T-cell (primary cell): Measurements from ENCODE around the gene PIK3R6. TPM values are rescaled to one million over a fixed set of nuclear protein-coding genes. Genes with fewer than 3 reads are reported as not detected.
"Not testable (repeated sequence)": the region's sequence is repeated elsewhere in the genome, so short reads cannot be mapped to it uniquely, and the experiment has no call there.

Experiments used
- ATAC-seq, 4 experiments: fragments of 200-7000 bp in 3 of 4; fragments of 150-1000 bp in 1 of 4; cut with Tn5 transposase; replicated peaks in 1 of 4; 1 replicate in 3 of 4; 2 replicates in 1 of 4; pipeline ENCODE4 v1.10.0; 2021; ENCODE audit warnings: moderate library complexity in 3 of 4, mild to moderate bottlenecking in 2 of 4, moderate number of reproducible peaks in 1 of 4
- CTCF ChIA-PET, 2 donors: fragments of 300-600 bp; sonication (Branson Sonifier 250); formaldehyde crosslinking; loops; one replicate each; lab custom pipeline; 2022; ENCODE audit warnings: antibody characterized with exemption in 2 of 2; lab: Charles Lee
- POLR2A ChIA-PET, 2 donors: fragments of 300-600 bp; sonication (Branson Sonifier 250); formaldehyde crosslinking; loops; one replicate each; lab custom pipeline; 2022; ENCODE audit warnings: antibody characterized with exemption in 2 of 2; lab: Charles Lee
- DNase-seq, 35 experiments: peaks; one replicate each; pipeline versions ENCODE4 v3.0.0 to v3.0.0-alpha.2; 2013 to 2023
- H3K27ac ChIP-seq: one replicate; pipeline ENCODE4 v1.5.1; 2013; ENCODE audit warnings: low read length
- H3K27me3 ChIP-seq, 2 experiments: replicated peaks in 1 of 2; 1 replicate in 1 of 2; 2 replicates in 1 of 2; pipeline versions ENCODE4 v1.6.1 to v1.7.0; 2013; ENCODE audit warnings: low read length in 1 of 2, mixed read lengths in 1 of 2; ENCODE audit not compliant: control insufficient read depth in 2 of 2, insufficient read depth in 2 of 2; ENCODE audit errors: extremely low read depth in 1 of 2
- H3K36me3 ChIP-seq, 2 donors: 1 replicate in 1 of 2; 2 replicates in 1 of 2; pipeline versions ENCODE4 v1.6.1 to v1.7.0; 2013; ENCODE audit warnings: low read length in 1 of 2; ENCODE audit not compliant: control insufficient read depth in 2 of 2, insufficient read depth in 1 of 2; ENCODE audit errors: extremely low read depth in 1 of 2
- H3K4me1 ChIP-seq, 2 experiments: 1 replicate in 1 of 2; 2 replicates in 1 of 2; pipeline versions ENCODE4 v1.6.1 to v1.7.0; 2013; ENCODE audit warnings: low read length in 2 of 2, mixed read lengths in 1 of 2; ENCODE audit not compliant: insufficient read depth in 2 of 2, control insufficient read depth in 1 of 2; ENCODE audit errors: extremely low read depth in 1 of 2
- H3K4me3 ChIP-seq, 2 donors: 1 replicate in 1 of 2; 2 replicates in 1 of 2; pipeline versions ENCODE4 v1.5.1 to v1.7.0; 2013; ENCODE audit warnings: mild to moderate bottlenecking in 2 of 2, low read length in 1 of 2, moderate library complexity in 1 of 2; ENCODE audit not compliant: control insufficient read depth in 1 of 2; ENCODE audit errors: extremely low read depth in 1 of 2
- H3K9me3 ChIP-seq: 2 replicates; pipeline ENCODE4 v1.7.0; 2013
- H3K27ac Mint-ChIP-seq, 2 donors: one replicate each; pipeline ENCODE4 v1.8.0; 2020 to 2021; ENCODE audit warnings: mild to moderate bottlenecking in 2 of 2, mixed read lengths in 2 of 2
- H3K27me3 Mint-ChIP-seq, 2 donors: one replicate each; pipeline ENCODE4 v1.8.0; 2021 to 2022; ENCODE audit warnings: mixed read lengths in 2 of 2
- H3K36me3 Mint-ChIP-seq: one replicate; pipeline ENCODE4 v1.8.0; 2021; ENCODE audit warnings: mixed read lengths
- H3K4me1 Mint-ChIP-seq, 3 donors: one replicate each; pipeline ENCODE4 v1.8.0; 2020 to 2022; ENCODE audit warnings: mixed read lengths in 3 of 3, mild to moderate bottlenecking in 1 of 3
- H3K4me3 Mint-ChIP-seq, 3 donors: one replicate each; pipeline ENCODE4 v1.8.0; 2020 to 2022; ENCODE audit warnings: mild to moderate bottlenecking in 3 of 3, mixed read lengths in 3 of 3, moderate library complexity in 3 of 3
- H3K9me3 Mint-ChIP-seq, 3 donors: one replicate each; pipeline ENCODE4 v1.8.0; 2020 to 2022; ENCODE audit warnings: mixed read lengths in 3 of 3
- WGBS: methylation state at CpG from one replicate; pipeline ENCODE4 v1.1.5; 2013; ENCODE audit warnings: missing lambda C conversion rate; ENCODE audit not compliant: insufficient coverage; 5-methylcytosine and 5-hydroxymethylcytosine counted together
- total RNA-seq, 35 experiments: library from RNA in 6 of 35; stranded (reverse) in 6 of 35; fragments of 120-200 nt in 1 of 35; gene quantifications; one replicate each; pipeline versions ENCODE4 v1.2.1 to v1.2.4 and lab custom pipeline; 2013 to 2026

Gene PIK3R6
- total RNA-seq, 5 donors from 2014 or later (not counting 1 experiment from before 2014, with no cell fraction given) = 0.53 to 1.4 (median 0.72) TPM

DNA sequence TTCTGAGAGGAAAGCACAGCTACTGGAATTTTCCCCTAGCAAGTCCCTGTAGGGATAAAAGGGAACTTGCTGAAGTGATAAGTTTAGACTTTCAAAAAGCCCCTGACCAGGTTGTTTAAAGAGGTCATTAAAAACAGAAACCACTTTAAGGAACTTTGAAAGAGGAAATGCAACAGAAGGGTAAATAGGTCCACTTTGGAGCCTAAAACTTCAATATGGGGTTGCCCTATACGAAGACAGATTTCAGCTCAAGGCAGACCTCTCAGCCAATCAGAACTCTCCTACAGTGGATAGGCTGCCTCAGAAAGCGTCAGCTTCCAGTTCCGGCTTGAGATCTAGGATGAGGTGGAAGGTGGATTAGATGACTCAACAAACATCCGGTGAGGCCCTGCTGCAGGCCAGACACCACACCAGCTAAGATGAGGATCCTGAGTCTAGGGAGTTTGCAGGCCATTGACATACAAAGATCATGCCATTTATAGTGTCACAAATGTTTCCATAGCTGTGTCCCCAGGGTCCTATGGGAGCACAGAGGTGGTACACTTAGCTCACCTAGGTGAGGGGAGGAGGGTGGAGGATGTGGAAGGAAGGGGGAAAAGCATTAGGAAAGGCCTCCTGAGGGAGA is 60.4 kb downstream of the PIK3R6 start:
- POLR2A ChIA-PET = no interaction called here
- no CpG with 5 or more reads among the region's 4 CpGs for WGBS

DNA sequence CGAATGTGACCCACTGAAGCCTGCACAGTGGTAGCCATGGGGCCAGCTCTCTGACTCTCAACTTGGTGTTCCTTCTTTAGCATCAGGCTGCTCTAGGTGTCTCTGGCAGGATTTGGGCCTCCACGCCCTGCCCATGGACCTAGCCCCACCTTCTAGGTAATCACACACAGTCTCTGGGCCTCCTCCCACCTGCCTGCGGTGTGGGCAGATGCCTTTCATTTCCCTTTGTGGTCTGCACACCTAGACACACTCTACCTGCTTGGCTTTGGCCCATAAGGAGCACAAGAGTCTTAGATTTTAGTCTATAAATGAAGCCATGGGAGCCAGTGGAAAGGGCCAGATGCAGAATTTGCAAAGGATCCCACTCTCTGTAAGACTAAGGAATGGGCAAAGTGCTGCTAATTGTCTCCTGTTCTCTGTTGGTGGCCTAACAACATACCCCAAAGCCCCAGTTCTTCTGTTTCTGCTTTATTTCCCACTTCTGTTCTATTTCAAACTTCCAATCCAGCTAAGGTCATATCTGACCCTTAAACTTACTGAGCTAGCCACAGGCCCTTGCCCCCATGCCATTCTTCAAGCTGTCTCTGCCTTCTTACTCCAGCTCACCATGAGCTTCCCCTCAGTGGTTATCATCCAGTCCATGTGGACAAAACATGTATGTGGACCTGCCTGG is 61.1 kb downstream of the PIK3R6 start:
- peaks cover 0 to 4% of the 10 kb centered on the region in 2 experiments for H3K4me1 ChIP-seq
- ATAC-seq (no peak), DNase-seq (no peak)
- no peak overlapping the region for H3K27ac ChIP-seq
- H3K4me3 ChIP-seq = no peak overlapping the region
- H3K4me3 Mint-ChIP-seq = no peak overlapping the region
- peaks cover 22% of the 10 kb centered on the region for H3K36me3 Mint-ChIP-seq
- H3K27ac Mint-ChIP-seq = peak overlapping the region in 1 of 2 donors; percentile 51
- H3K9me3 Mint-ChIP-seq = peaks cover 4 to 20% (median 11%) of the 10 kb centered on the region in 3 donors
- H3K4me1 Mint-ChIP-seq = peaks cover 0 to 14% (median 7%) of the 10 kb centered on the region in 3 donors
- H3K36me3 ChIP-seq = no peaks in the 10 kb centered on the region
- H3K27me3 ChIP-seq = peaks cover 0 to 9% of the 10 kb centered on the region in 2 experiments
- ChIA-PET POLR2A (no interaction called here), CTCF (no interaction called here)
- no peaks in the 10 kb centered on the region for H3K9me3 ChIP-seq
- WGBS = 78% methylated on average over 3 of the region's 3 CpGs
- H3K27me3 Mint-ChIP-seq = peaks cover 0 to 7% of the 10 kb centered on the region in 2 donors

More for the DNA sequence above, 60.4 kb downstream of the PIK3R6 start:
- Histone ChIP-seq H3K4me1 (peaks cover 0 to 4% of the 10 kb centered on the region in 2 experiments), H3K9me3 (no peaks in the 10 kb centered on the region), H3K36me3 (no peaks in the 10 kb centered on the region), H3K4me3 (no peak overlapping the region), H3K27ac (no peak overlapping the region), H3K27me3 (peaks cover 0 to 9% of the 10 kb centered on the region in 2 experiments)
- Mint-ChIP-seq H3K27me3 (peaks cover 0 to 7% of the 10 kb centered on the region in 2 donors), H3K27ac (peak overlapping the region in 1 of 2 donors; percentile 51), H3K4me3 (no peak overlapping the region), H3K36me3 (peaks cover 29% of the 10 kb centered on the region), H3K4me1 (peaks cover 0 to 14% (median 7%) of the 10 kb centered on the region in 3 donors), H3K9me3 (peaks cover 4 to 26% (median 17%) of the 10 kb centered on the region in 3 donors)
- DNase-seq = peak in 2 of 35 experiments; percentile 7 to 35
- CTCF ChIA-PET = no interaction called here
- ATAC-seq = no peak

DNA sequence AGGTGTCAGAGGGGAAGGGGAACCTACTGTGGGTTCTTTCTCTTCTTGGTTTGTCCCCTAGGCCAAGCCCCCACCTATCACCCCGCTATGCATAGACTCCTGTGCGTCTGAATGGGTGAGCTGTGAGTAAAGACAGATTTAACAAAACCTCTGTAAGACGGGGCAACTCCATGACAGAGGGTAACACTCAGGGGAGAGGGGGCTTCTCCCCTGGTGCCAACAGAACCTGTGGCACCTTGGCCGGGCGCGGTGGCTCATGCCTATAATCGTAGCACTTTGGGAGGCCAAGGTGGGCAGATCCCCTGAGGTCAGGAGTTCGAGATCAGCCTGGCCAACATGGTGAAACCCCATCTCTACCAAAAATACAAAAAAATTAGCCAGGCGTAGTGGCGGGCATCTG is 62.1 kb downstream of the PIK3R6 start:
- H3K4me1 ChIP-seq, DNase-seq, H3K4me3 Mint-ChIP-seq, H3K27me3 ChIP-seq, H3K9me3 ChIP-seq, H3K27ac Mint-ChIP-seq, ATAC-seq, POLR2A ChIA-PET, H3K4me3 ChIP-seq, H3K27me3 Mint-ChIP-seq, H3K36me3 ChIP-seq, H3K27ac ChIP-seq, CTCF ChIA-PET: not testable (repeated sequence)
- peaks cover 19% of the 10 kb centered on the region for H3K36me3 Mint-ChIP-seq
- WGBS = no CpG with 5 or more reads among the region's 10 CpGs
- peaks cover 0 to 14% (median 7%) of the 10 kb centered on the region in 3 donors for H3K4me1 Mint-ChIP-seq
- peaks cover 4 to 18% (median 9%) of the 10 kb centered on the region in 3 donors for H3K9me3 Mint-ChIP-seq

DNA sequence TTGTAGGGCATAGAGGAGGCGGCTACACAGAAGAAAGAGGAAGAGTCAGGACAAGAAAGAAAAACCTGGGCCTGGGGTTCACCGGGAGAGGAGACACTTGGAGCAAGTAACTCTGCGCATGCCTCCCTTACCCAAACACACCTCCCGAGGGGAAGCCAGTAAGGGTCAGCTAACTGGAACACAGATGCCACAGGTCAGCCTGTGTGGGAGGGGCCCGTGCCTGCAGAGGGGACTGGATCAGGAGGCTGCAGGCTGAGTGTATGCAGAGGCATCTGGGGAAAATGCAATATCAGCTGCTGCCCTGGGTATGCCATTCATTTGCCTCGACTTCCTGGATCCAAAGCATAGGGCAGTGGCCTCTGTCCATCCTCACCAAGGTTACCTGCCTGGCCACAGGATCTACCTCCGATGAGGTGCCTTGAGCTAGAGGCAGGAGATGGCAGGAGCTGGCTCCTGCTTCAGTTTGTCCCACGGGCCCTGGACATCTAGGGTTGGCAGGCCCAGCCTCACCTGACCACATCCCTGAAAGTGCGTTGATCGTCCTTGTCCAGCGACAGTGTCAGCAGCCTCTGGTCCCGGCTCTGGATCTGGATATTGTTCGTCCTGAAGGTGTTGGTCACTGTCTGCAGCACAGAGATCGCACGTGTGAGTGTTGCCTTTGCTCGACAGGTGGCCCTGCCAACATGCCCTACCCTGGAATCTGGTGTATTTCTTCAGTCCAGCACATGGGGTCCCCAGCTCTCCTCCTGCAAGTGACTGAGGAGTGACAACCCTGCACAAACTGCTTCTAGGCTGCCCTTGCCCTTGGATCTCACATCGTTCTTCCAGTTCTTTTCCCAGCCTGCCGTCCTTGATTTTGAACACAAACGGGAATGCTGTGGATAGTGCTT is 63.7 kb downstream of the PIK3R6 start:
- peaks cover 0 to 4% of the 10 kb centered on the region in 2 experiments for H3K4me1 ChIP-seq
- POLR2A ChIA-PET = no interaction called here
- H3K36me3 ChIP-seq = peaks cover 0 to 5% of the 10 kb centered on the region in 2 donors
- H3K27ac ChIP-seq = no peak overlapping the region
- H3K27me3 Mint-ChIP-seq = peaks cover 0 to 7% of the 10 kb centered on the region in 2 donors
- H3K4me3 ChIP-seq = no peak overlapping the region
- ATAC-seq (no peak), DNase-seq (peak in 1 of 35 experiments; percentile 12)
- no peaks in the 10 kb centered on the region for H3K9me3 ChIP-seq
- H3K4me1 Mint-ChIP-seq = peaks cover 0 to 14% (median 7%) of the 10 kb centered on the region in 3 donors
- CTCF ChIA-PET = no interaction called here
- H3K27me3 ChIP-seq = peaks cover 0 to 3% of the 10 kb centered on the region in 2 experiments
- no peak overlapping the region for H3K27ac Mint-ChIP-seq
- H3K36me3 Mint-ChIP-seq = peaks cover 12% of the 10 kb centered on the region
- H3K4me3 Mint-ChIP-seq = peak overlapping the region in 1 of 3 donors; percentile 42
- WGBS = 84% methylated on average over 12 of the region's 19 CpGs
- H3K9me3 Mint-ChIP-seq = peaks cover 4 to 13% (median 6%) of the 10 kb centered on the region in 3 donors

DNA sequence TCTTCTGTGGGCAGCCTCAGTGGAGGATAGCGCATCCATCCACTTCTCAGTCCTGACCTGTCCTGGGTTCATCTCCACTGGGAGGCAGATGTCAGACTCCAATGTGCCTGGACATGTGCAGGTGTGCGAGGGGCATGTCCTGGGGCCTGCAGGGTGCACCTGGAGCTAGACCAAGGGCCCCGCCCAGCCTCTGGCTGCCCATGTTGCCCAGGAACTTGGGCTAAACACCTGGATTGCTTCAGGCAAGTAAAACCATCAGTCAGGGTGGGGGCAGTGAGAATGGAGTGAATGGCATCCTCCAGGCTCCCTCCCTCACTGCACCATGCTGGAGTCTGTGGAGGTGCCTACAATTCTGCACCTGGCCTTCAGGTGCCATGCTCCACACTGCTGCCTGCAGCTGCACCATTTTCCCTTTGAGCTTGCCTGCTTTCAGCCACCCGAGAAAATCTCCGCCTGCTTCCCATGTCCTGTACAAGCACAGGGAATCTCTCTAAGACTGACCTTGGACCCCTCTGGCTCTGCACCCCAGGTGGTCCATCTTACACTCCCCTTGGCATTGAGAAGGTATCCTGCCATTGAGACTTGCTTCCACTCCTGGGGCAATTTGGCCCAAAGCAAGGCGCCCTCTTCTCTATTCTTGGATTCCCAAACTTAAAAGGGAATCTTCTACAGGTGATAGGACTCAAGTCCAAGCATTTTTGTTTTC is 66.2 kb downstream of the PIK3R6 start:
- no peak overlapping the region for H3K4me3 Mint-ChIP-seq
- H3K36me3 Mint-ChIP-seq = no peaks in the 10 kb centered on the region
- ChIA-PET POLR2A (no interaction called here), CTCF (no interaction called here)
- Histone ChIP-seq H3K36me3 (peaks cover 0 to 8% of the 10 kb centered on the region in 2 donors), H3K27me3 (peaks cover 0 to 4% of the 10 kb centered on the region in 2 experiments), H3K4me3 (no peak overlapping the region), H3K9me3 (no peaks in the 10 kb centered on the region), H3K4me1 (peaks cover 0 to 4% of the 10 kb centered on the region in 2 experiments), H3K27ac (no peak overlapping the region)
- peaks cover 0 to 4% of the 10 kb centered on the region in 2 donors for H3K27me3 Mint-ChIP-seq
- 91% methylated on average over 5 of the region's 6 CpGs for WGBS
- ATAC-seq (no peak), DNase-seq (no peak)
- peaks cover 0 to 4% (median 1%) of the 10 kb centered on the region in 3 donors for H3K4me1 Mint-ChIP-seq
- no peak overlapping the region for H3K27ac Mint-ChIP-seq
- H3K9me3 Mint-ChIP-seq = no peaks in the 10 kb centered on the region
